ENCODE results near the gene MMP17.
A peak's percentile ranks its signal among the peaks of the same experiment; 100 is the strongest.

Gene MMP17

DNA sequence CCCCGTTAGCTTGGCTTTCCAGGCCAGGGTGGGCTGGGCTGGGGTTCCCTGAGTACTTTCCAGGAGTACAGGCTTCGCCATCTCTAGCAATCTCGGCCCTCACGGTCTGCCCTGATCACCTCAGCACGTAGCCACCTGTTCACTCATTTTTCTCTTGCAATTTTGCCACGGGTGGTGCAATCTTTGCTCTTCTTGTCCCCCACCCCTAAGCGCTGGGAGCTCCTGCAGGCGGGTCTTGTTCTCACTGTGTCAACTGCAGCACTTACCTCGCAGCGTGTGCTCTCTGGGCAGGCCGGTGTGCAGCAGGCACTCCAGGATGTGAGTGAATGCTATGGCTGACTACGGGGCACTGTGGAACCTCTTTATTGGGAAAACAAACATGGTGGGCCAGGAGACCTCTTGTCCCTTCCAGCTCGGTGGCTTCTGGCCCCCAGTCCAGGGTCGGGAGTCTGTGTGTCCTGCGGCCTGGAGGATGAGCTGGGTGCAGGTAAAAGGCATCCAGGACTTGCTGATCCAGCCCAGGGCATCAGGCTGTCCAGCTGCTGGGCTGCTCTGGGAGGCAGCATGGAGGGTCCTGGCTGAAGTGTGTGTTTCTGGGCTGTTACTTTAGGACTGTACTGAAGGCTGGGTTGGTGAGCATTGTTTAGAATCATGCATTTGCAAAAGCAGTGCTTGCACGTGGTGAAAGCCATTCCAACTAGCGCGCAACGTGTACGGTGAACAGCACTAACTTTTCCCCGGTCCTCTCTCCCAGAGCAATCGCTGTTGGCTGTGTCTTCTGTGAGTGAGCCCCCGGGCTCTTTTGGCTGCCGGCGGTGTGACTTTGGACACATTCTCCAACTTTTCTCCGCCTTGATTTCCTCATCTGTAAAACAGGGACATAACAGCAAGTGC lies 64.8 kb downstream of the MMP17 start:
- H3K4me3 ChIP-seq (replicated peaks; ENCODE audit: insufficient read depth, low read length): no peak overlapping the region
- H3K27me3 ChIP-seq (ENCODE audit: insufficient read depth, poor library complexity, severe bottlenecking): no peaks in the 10 kb centered on the region
- TF ChIP-seq, protein P1, sequence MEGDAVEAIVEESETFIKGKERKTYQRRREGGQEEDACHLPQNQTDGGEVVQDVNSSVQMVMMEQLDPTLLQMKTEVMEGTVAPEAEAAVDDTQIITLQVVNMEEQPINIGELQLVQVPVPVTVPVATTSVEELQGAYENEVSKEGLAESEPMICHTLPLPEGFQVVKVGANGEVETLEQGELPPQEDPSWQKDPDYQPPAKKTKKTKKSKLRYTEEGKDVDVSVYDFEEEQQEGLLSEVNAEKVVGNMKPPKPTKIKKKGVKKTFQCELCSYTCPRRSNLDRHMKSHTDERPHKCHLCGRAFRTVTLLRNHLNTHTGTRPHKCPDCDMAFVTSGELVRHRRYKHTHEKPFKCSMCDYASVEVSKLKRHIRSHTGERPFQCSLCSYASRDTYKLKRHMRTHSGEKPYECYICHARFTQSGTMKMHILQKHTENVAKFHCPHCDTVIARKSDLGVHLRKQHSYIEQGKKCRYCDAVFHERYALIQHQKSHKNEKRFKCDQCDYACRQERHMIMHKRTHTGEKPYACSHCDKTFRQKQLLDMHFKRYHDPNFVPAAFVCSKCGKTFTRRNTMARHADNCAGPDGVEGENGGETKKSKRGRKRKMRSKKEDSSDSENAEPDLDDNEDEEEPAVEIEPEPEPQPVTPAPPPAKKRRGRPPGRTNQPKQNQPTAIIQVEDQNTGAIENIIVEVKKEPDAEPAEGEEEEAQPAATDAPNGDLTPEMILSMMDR (IDR thresholded peaks at IDR 0.05; ENCODE audit: insufficient read depth, low read length): no peak
- DNase-seq (ENCODE audit: low read depth in 1 of 2, low spot score in 1 of 2): no peak
- H3K27ac ChIP-seq (replicated peaks): no peak overlapping the region

DNA sequence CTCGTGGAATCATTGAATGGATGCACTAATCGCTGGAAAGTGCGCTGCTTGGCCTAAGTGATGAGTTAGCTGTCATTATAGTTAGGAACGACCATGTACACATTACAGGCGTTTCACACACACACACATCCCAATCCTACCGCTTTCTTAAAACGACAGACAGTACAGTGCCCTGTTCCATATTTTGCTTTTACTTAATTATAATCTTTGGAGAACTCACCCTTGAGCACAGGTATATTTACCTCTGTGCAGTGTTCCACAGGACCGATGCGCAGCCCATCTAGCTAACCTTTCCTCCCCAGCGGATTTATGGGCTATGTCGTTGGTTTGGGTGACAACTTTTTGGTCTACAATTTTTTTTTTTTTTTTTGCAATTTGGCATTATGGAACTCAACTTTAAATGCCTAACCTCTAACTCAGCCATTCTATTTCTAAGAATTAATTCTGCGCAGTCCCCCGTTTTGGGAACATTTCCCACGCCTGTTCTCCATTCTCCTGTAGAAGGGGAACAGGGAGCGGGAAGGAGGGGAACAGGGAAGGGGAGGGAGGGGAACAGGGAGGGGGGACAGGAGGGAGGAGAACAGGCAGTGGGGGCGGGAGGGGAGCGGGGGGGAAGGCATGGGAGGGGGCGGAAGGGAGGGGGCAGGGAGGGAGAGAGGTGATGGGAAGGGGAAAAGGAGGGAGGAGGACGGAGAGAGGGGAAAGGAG lies 65.6 kb downstream of the MMP17 start:
- TF ChIP-seq GABPA (IDR thresholded peaks at IDR 0.05; ENCODE audit: low read depth) (no peak), POLR2AphosphoS5 (IDR thresholded peaks at IDR 0.05; ENCODE audit: low read depth) (no peak), SPI1 (IDR thresholded peaks at IDR 0.05; ENCODE audit: borderline replicate concordance, low read depth) (no peak)
- TF ChIP-seq, protein P2, sequence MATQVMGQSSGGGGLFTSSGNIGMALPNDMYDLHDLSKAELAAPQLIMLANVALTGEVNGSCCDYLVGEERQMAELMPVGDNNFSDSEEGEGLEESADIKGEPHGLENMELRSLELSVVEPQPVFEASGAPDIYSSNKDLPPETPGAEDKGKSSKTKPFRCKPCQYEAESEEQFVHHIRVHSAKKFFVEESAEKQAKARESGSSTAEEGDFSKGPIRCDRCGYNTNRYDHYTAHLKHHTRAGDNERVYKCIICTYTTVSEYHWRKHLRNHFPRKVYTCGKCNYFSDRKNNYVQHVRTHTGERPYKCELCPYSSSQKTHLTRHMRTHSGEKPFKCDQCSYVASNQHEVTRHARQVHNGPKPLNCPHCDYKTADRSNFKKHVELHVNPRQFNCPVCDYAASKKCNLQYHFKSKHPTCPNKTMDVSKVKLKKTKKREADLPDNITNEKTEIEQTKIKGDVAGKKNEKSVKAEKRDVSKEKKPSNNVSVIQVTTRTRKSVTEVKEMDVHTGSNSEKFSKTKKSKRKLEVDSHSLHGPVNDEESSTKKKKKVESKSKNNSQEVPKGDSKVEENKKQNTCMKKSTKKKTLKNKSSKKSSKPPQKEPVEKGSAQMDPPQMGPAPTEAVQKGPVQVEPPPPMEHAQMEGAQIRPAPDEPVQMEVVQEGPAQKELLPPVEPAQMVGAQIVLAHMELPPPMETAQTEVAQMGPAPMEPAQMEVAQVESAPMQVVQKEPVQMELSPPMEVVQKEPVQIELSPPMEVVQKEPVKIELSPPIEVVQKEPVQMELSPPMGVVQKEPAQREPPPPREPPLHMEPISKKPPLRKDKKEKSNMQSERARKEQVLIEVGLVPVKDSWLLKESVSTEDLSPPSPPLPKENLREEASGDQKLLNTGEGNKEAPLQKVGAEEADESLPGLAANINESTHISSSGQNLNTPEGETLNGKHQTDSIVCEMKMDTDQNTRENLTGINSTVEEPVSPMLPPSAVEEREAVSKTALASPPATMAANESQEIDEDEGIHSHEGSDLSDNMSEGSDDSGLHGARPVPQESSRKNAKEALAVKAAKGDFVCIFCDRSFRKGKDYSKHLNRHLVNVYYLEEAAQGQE (IDR thresholded peaks at IDR 0.05; ENCODE audit: insufficient replicate concordance, low read depth): no peak
- TF ChIP-seq, protein P1 (IDR thresholded peaks at IDR 0.05; ENCODE audit: insufficient read depth, low read length): no peak
- Histone ChIP-seq H3K27ac (replicated peaks) (no peak overlapping the region), H3K4me3 (replicated peaks; ENCODE audit: insufficient read depth, low read length) (peak overlapping the region; percentile 39), H3K27me3 (ENCODE audit: insufficient read depth, poor library complexity, severe bottlenecking) (no peaks in the 10 kb centered on the region)
- no peak for DNase-seq (ENCODE audit: low read depth in 1 of 2, low spot score in 1 of 2)

DNA sequence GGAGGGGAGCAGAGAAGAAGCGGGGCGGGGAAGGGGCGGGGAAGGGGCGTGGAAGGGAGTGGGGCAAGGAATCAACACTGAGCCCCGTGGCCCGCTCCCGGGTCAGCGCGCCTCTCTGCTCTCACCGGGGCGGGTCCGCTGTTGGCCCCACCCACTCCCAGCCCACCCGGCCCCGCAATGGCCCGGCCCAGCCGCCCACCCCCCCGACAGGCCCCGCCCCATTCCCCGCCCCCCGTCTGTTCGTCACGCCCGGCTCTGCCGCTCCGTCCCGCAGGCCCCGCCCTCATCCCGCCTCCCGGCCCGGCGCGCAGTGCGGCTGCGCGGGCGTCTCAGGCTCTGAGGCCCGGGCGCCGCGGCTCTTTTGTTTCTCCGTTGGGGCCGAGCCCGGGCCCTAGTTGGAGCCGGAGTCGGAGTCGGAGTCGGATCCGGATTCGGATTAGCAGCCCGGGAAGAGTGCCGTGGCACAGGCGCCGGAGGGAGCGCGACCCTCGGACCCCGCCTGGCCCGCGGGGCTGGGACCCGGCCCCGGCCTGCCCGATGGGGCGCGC lies 66.2 kb downstream of the MMP17 start, which contains the start of gene ULK1:
TSS of gene ULK1 (plus strand) at position 310 of the 548 bp plus-strand sequence. CDS start 380 bp downstream, outside the sequence.
- peak; percentile 71 to 81 for DNase-seq (ENCODE audit: low read depth in 1 of 2, low spot score in 1 of 2)
- Histone ChIP-seq H3K27me3 (ENCODE audit: insufficient read depth, poor library complexity, severe bottlenecking) (no peaks in the 10 kb centered on the region), H3K4me3 (replicated peaks; ENCODE audit: insufficient read depth, low read length) (peak within 1 kb of the TSS; percentile 64), H3K27ac (replicated peaks) (peak within 1 kb of the TSS; percentile 66)
- TF ChIP-seq GABPA (IDR thresholded peaks at IDR 0.05; ENCODE audit: low read depth) (no peak), POLR2AphosphoS5 (IDR thresholded peaks at IDR 0.05; ENCODE audit: low read depth) (peak; percentile 19; the same call in 1 of the 2 replicates)

DNA sequence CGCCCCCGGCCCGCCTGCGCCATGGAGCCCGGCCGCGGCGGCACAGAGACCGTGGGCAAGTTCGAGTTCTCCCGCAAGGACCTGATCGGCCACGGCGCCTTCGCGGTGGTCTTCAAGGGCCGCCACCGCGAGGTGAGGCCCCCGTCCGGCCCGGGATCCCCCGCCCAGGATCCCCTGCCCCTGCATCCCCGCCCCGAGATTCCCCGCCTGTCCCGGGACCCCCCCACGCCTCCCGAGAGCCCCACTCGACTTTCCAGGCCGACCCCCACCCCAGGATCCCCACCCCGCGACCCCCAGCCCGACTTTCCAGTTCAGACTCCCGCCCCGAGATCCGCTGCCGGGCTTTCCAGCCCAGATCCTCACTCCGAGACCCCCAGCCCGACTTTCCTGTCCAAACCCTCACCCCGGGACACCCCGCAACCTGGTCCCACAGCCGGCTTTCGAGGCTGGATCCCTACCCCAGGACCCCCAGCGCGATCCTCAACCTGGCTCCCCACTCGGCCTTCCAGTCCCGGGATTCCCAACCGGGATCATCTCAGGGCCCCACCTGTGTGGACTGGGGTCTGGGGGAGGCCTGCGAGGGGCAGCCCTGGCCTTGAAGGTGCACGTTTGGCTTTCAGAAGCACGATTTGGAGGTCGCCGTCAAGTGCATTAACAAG lies 66.9 kb downstream of the MMP17 start:
- Histone ChIP-seq H3K27ac (replicated peaks) (peak overlapping the region; percentile 66), H3K4me3 (replicated peaks; ENCODE audit: insufficient read depth, low read length) (peak overlapping the region; percentile 64)

More for the DNA sequence above, 66.9 kb downstream of the MMP17 start:
- TF ChIP-seq, protein P1 (IDR thresholded peaks at IDR 0.05; ENCODE audit: insufficient read depth, low read length): no peak
- TF ChIP-seq GABPA (IDR thresholded peaks at IDR 0.05; ENCODE audit: low read depth) (no peak), POLR2AphosphoS5 (IDR thresholded peaks at IDR 0.05; ENCODE audit: low read depth) (no peak), SPI1 (IDR thresholded peaks at IDR 0.05; ENCODE audit: borderline replicate concordance, low read depth) (no peak)
- TF ChIP-seq, protein P2 (IDR thresholded peaks at IDR 0.05; ENCODE audit: insufficient replicate concordance, low read depth): no peak
- no peaks in the 10 kb centered on the region for H3K27me3 ChIP-seq (ENCODE audit: insufficient read depth, poor library complexity, severe bottlenecking)
- no peak for DNase-seq (ENCODE audit: low read depth in 1 of 2, low spot score in 1 of 2)

Measured in HL-60 (cell line).